ENCODE data around the gene GRK5.
A peak's percentile ranks its signal among the peaks of the same experiment; 100 is the strongest.

Gene GRK5

DNA sequence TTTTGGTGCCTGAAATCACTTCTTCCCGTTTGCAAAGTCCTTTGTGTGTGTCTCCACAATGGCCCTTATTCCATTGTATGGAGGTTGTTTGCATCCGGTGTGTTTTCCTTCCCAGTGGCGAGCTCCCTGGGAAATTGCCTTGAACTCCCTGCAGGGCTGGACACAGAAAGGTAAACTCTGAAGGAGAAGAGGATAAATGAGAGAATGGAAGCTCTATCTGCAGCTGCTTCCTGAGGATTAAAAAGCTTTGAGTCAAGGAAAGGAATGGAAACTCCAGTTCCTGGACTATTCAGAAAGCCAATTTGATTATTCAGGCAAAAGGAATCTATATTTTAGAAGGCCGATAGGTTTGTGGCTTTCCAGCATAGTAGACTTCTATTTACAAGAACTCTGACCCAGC, 4.4 kb upstream of the GRK5 start:
- H3K27me3 ChIP-seq (ENCODE audit: control insufficient read depth, low read length) = peaks cover 18% of the 10 kb centered on the region
- H3K27ac ChIP-seq (ENCODE audit: low read depth, low read length) = no peak overlapping the region
- no peaks in the 10 kb centered on the region for H4K20me1 ChIP-seq (ENCODE audit: control insufficient read depth, insufficient read depth, low read depth, low read length)
- no peaks in the 10 kb centered on the region for H3K79me2 ChIP-seq (ENCODE audit: control insufficient read depth, low read length)
- H3K4me1 ChIP-seq (ENCODE audit: control insufficient read depth, low read length) = peaks cover 13% of the 10 kb centered on the region
- no peaks in the 10 kb centered on the region for H3K36me3 ChIP-seq (ENCODE audit: control insufficient read depth, low read length)
- H3K9me2 ChIP-seq (replicated peaks; ENCODE audit: control insufficient read depth, low read length) = no peaks in the 10 kb centered on the region
- no peak overlapping the region for H3K4me2 ChIP-seq (ENCODE audit: low read length)
- H3K4me3 ChIP-seq (ENCODE audit: low read length) = no peak overlapping the region
- TF ChIP-seq, protein P1, sequence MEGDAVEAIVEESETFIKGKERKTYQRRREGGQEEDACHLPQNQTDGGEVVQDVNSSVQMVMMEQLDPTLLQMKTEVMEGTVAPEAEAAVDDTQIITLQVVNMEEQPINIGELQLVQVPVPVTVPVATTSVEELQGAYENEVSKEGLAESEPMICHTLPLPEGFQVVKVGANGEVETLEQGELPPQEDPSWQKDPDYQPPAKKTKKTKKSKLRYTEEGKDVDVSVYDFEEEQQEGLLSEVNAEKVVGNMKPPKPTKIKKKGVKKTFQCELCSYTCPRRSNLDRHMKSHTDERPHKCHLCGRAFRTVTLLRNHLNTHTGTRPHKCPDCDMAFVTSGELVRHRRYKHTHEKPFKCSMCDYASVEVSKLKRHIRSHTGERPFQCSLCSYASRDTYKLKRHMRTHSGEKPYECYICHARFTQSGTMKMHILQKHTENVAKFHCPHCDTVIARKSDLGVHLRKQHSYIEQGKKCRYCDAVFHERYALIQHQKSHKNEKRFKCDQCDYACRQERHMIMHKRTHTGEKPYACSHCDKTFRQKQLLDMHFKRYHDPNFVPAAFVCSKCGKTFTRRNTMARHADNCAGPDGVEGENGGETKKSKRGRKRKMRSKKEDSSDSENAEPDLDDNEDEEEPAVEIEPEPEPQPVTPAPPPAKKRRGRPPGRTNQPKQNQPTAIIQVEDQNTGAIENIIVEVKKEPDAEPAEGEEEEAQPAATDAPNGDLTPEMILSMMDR (IDR thresholded peaks at IDR 0.05; ENCODE audit: low read depth, low read length, poor library complexity, severe bottlenecking) = no peak
- no peak for TF ChIP-seq EZH2phosphoT487 (IDR thresholded peaks at IDR 0.05; ENCODE audit: borderline replicate concordance, low read length)
- H3K9me3 ChIP-seq (ENCODE audit: control insufficient read depth, insufficient read depth, low read length) = no peaks in the 10 kb centered on the region
- peaks cover 3% of the 10 kb centered on the region; the same call in 1 of the 2 replicates for H3F3A ChIP-seq (ENCODE audit: control insufficient read depth, insufficient read depth)

DNA sequence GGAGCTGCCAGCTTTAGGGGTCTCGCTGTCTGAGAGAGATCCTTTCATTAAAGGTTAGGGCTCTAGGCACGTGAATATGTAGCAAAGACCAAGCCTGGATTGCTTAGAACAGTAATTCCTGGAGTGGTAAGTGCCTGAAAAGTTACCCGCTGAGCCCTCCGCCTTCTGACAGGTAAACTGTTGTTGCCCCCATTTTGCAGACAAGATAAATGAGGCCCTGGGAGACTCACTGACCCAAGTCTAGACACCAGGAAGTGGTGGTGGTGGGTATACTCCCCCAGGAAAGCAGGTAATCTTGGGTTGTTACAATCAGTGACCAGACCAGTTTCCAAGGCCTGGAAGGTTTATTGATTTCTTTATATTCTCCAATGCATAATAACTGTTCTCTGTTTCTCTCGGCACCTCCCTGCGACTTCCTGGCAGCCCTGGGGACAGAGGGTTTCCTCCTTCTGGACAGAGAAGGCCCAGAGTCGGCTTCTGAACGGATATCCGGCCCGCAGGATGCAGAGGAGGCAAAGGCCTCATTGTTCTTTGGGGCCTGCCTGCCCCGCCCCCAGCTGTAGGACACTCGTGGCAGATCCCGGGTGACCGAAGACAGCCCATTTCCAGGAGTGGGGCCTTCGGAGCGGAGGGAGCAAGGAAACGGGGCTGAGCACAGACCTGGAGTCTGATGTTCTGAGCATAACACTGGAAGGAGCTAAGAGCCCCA, 1.3 kb upstream of the GRK5 start:
- Histone ChIP-seq H3K9me3 (ENCODE audit: control insufficient read depth, insufficient read depth, low read length) (no peaks in the 10 kb centered on the region), H3K27me3 (ENCODE audit: control insufficient read depth, low read length) (peaks cover 17% of the 10 kb centered on the region), H4K20me1 (ENCODE audit: control insufficient read depth, insufficient read depth, low read depth, low read length) (no peaks in the 10 kb centered on the region), H3K4me3 (ENCODE audit: low read length) (peak overlapping the region; percentile 76), H3K27ac (ENCODE audit: low read depth, low read length) (peak overlapping the region; percentile 52), H3F3A (ENCODE audit: control insufficient read depth, insufficient read depth) (peaks cover 12% of the 10 kb centered on the region), H3K36me3 (ENCODE audit: control insufficient read depth, low read length) (no peaks in the 10 kb centered on the region), H3K9me2 (replicated peaks; ENCODE audit: control insufficient read depth, low read length) (no peaks in the 10 kb centered on the region), H3K4me2 (ENCODE audit: low read length) (peak overlapping the region; percentile 91), H3K4me1 (ENCODE audit: control insufficient read depth, low read length) (peaks cover 33% of the 10 kb centered on the region), H3K79me2 (ENCODE audit: control insufficient read depth, low read length) (no peaks in the 10 kb centered on the region; the same call in 1 of the 2 replicates)
- TF ChIP-seq, protein P1 (IDR thresholded peaks at IDR 0.05; ENCODE audit: low read depth, low read length, poor library complexity, severe bottlenecking) = no peak
- TF ChIP-seq EZH2phosphoT487 (IDR thresholded peaks at IDR 0.05; ENCODE audit: borderline replicate concordance, low read length) = no peak

DNA sequence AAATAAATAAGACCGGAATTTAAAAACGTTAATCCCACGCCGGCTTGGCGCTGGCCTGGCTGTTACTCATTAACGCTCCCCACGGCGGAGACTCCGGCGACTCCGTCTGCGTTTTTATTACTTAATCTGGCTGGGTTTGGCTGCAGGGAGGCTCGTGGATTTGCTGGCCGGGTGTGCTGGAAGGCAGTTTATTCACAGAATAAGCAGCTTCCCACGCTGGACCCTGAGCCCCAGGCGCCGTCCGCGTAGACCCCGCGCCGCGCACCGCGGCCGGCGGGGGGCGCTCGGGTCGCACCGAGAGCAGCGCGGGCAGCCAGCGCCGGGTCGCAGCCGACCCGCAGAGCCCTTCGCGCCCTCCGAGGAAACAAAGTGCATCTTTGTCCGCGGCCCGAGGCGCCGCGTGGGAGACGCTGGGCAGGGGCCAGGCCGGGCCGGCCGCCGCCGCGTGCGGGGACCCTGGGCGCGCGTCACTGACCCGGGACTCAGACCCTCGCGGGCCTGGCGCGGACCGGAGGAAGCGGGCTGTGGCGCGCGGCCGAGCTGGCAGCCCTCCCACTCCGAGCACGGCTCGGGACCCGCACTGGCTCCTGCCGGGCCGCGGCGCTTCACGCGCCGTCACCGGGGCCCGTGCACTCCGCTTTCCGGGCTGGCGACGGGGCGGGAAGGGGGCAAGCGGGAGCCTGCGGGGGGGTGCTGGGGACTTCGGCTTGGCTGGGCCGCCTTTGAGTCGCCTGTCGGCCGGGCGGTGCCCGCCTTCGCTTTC, 587 bp upstream of the GRK5 start:
- Histone ChIP-seq H3K27ac (ENCODE audit: low read depth, low read length) (peak overlapping the region; percentile 52), H3K9me3 (ENCODE audit: control insufficient read depth, insufficient read depth, low read length) (no peaks in the 10 kb centered on the region), H3K4me2 (ENCODE audit: low read length) (peak overlapping the region; percentile 91), H3K79me2 (ENCODE audit: control insufficient read depth, low read length) (no peaks in the 10 kb centered on the region; the same call in 1 of the 2 replicates), H3K9me2 (replicated peaks; ENCODE audit: control insufficient read depth, low read length) (no peaks in the 10 kb centered on the region), H4K20me1 (ENCODE audit: control insufficient read depth, insufficient read depth, low read depth, low read length) (peaks cover 4% of the 10 kb centered on the region; the same call in 1 of the 2 replicates), H3K4me1 (ENCODE audit: control insufficient read depth, low read length) (peaks cover 33% of the 10 kb centered on the region), H3F3A (ENCODE audit: control insufficient read depth, insufficient read depth) (peaks cover 13% of the 10 kb centered on the region), H3K36me3 (ENCODE audit: control insufficient read depth, low read length) (no peaks in the 10 kb centered on the region), H3K4me3 (ENCODE audit: low read length) (peak overlapping the region; percentile 76), H3K27me3 (ENCODE audit: control insufficient read depth, low read length) (peaks cover 9% of the 10 kb centered on the region; the same call in 1 of the 2 replicates)
- TF ChIP-seq, protein P1 (IDR thresholded peaks at IDR 0.05; ENCODE audit: low read depth, low read length, poor library complexity, severe bottlenecking) = peak; percentile 77
- no peak for TF ChIP-seq EZH2phosphoT487 (IDR thresholded peaks at IDR 0.05; ENCODE audit: borderline replicate concordance, low read length)
